Ishikawa (cell line): ENCODE data around the gene PHOX2B.

Experiments used
- CEBPB ChIP-seq: IDR thresholded peaks from 2 replicates; pipeline ENCODE4 v1.6.1; 2012
- CREB1 ChIP-seq: IDR thresholded peaks from 2 replicates; pipeline ENCODE4 v1.6.1; 2012; ENCODE audit warnings: low read depth
- EGR1 ChIP-seq: IDR thresholded peaks from 2 replicates; pipeline ENCODE4 v1.6.1; 2012
- EP300 ChIP-seq: IDR thresholded peaks from 2 replicates; pipeline ENCODE4 v1.6.1; 2012; ENCODE audit warnings: borderline replicate concordance
- FOXM1 ChIP-seq: IDR thresholded peaks from 2 replicates; pipeline ENCODE4 v1.6.1; 2012; ENCODE audit warnings: low read depth, borderline replicate concordance
- MAX ChIP-seq: IDR thresholded peaks from 2 replicates; pipeline ENCODE4 v1.6.1; 2012
- NFIC ChIP-seq: IDR thresholded peaks from 2 replicates; pipeline ENCODE4 v1.6.1; 2012
- RAD21 ChIP-seq: IDR thresholded peaks from 2 replicates; pipeline ENCODE4 v1.6.1; 2012; ENCODE audit warnings: low read depth
- REST ChIP-seq: IDR thresholded peaks from 2 replicates; pipeline ENCODE4 v1.6.1; 2012; ENCODE audit warnings: low read depth, mild to moderate bottlenecking
- TAF1 ChIP-seq: IDR thresholded peaks from 2 replicates; pipeline ENCODE4 v1.6.1; 2012; ENCODE audit warnings: low read depth, mild to moderate bottlenecking
- TCF12 ChIP-seq: IDR thresholded peaks from 2 replicates; pipeline ENCODE4 v1.6.1; 2012; ENCODE audit warnings: low read depth
- TEAD4 ChIP-seq: IDR thresholded peaks from 2 replicates; pipeline ENCODE4 v1.6.1; 2012
- USF1 ChIP-seq: IDR thresholded peaks from 2 replicates; pipeline ENCODE4 v1.6.1; 2012
- YY1 ChIP-seq: IDR thresholded peaks from 2 replicates; pipeline ENCODE4 v1.6.1; 2012; ENCODE audit warnings: low read depth
- ZBTB7A ChIP-seq: IDR thresholded peaks from 2 replicates; pipeline ENCODE4 v1.6.1; 2012; ENCODE audit warnings: low read depth

PHOX2B gene

GRCh38 chr4:41748571-41749475, at the start of gene PHOX2B:
TSS of gene PHOX2B (minus strand) at chr4:41748725. CDS start at chr4:41748610, 115 bp downstream.
- TF ChIP-seq RAD21 (no peak), CREB1 (no peak), CEBPB (no peak), USF1 (no peak), ZBTB7A (no peak), EP300 (no peak), MAX (no peak), TEAD4 (no peak), FOXM1 (no peak), YY1 (no peak), NFIC (no peak), TAF1 (no peak), TCF12 (no peak), REST (no peak), EGR1 (no peak)

GRCh38 chr4:41797260-41797659, 48.7 kb upstream of the PHOX2B start:
- TF ChIP-seq NFIC (no peak), TCF12 (no peak)

- no peak for TF ChIP-seq MAX
- no peak for TF ChIP-seq EGR1
- TF ChIP-seq FOXM1: no peak
- no peak for TF ChIP-seq REST
- TF ChIP-seq CREB1: no peak
- TF ChIP-seq TEAD4: no peak
- TF ChIP-seq CEBPB: no peak
- no peak for TF ChIP-seq USF1
- TF ChIP-seq TCF12: no peak
- TF ChIP-seq YY1: no peak
- TF ChIP-seq NFIC: no peak
- no peak for TF ChIP-seq ZBTB7A
- no peak for TF ChIP-seq EP300
- no peak for TF ChIP-seq TAF1
- TF ChIP-seq RAD21: no peak
Measured at GRCh38 chr4:41796545-41797210, 48.2 kb upstream of the PHOX2B start.

- TF ChIP-seq EP300 (no peak), YY1 (no peak), USF1 (no peak), EGR1 (no peak), FOXM1 (no peak), CREB1 (no peak), REST (no peak), TEAD4 (no peak), CEBPB (no peak), RAD21 (no peak), NFIC (no peak), TAF1 (no peak), ZBTB7A (no peak), MAX (no peak), TCF12 (no peak)
Measured at GRCh38 chr4:41795796-41796385, 47.4 kb upstream of the PHOX2B start.
